GM10847 (cell line): Measurements from ENCODE around the gene MAN1A1.

Experiments used
- POLR2A ChIP-seq: IDR thresholded peaks from 2 replicates; pipeline ENCODE4 v1.6.1; 2011; ENCODE audit not compliant: insufficient read length; ENCODE audit errors: extremely low read depth

The MAN1A1 gene

GRCh38 chr6:119303164-119303887 lies 46.2 kb downstream of the MAN1A1 start:
- TF ChIP-seq POLR2A = no peak

- no peak for TF ChIP-seq POLR2A
Measured at GRCh38 chr6:119301429-119301828, 48.1 kb downstream of the MAN1A1 start.

DNA sequence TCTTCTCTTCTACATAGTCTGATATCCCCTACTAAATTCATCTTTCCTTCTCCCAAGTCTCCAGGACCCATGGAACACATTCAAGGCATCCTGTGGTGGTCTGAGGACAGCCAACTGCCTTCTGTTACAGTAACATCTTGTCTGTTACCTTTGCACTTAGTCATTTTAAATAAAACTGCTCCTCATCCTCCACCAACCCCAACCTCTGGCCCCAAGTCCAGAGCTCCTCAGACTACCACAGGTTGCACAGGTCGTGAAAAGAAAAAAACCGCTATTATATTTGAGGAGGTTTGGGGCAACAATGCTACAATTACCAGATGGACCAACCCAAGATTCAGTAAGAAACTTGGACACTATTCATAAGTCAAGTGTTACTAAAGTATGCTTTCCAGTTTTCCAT lies 49.9 kb downstream of the MAN1A1 start:
- TF ChIP-seq POLR2A = no peak

DNA sequence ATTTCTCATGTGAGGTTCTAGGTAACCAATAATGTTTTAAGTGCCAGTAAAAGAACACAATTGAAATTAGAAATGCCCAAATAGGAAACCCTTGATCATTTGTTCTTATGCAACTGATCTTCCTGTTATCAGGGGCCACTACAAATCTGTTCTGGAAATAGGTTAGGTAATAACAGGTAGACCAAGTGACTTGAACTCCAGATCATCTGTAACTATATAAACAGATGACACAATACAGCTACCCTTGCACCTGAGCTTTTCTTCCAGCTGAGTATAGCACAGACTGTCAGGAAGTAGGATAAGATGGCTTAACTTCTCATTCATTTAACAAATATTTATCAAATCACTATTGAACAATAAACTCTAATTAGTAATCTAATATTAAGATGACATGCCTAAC lies 52.5 kb downstream of the MAN1A1 start:
- no peak for TF ChIP-seq POLR2A

DNA sequence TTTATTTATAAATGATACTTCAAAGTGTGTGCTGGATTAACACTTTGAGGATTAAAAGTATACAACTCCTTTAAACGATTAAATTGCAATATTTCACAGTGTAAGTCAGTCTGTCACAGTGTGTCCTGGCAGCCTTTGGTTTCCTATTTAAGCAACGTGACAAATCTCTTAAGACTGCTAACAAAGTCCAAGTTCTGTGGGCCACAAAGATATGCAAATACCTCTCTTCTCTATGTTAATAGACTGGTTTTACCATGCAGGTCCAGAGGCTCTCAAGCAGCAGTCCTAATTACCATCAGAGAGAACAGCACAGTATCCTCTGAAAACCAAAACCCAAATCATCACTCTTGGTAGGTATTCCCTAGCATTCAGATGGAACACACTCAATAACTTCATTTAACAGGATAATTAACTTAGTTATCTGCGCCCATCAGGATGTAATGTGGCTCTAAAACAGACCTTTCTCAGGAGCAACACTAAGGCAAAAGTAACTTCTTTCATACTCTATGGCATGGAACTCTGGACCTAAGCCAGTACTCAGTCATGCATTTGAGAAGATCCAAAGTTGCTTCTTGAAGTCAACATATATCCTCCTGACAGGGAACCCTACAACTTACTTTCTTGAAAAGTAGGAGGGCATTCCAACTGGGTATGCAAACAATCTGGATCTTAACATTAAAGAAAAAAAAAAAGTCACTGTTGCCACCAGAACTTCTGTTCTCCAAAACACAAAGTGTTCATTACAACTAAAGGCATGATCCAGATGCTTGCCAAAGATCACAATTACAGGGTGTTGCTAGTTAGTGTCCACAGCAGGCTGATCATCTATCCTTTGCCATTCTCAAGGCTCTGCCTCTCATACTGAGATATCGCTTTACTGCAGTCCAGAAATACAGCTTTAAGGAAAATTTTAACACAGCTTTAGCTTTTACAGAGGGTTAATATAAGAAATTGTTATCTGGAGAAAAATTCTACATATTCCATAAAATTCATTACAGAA lies 53.2 kb downstream of the MAN1A1 start:
- TF ChIP-seq POLR2A = no peak

DNA sequence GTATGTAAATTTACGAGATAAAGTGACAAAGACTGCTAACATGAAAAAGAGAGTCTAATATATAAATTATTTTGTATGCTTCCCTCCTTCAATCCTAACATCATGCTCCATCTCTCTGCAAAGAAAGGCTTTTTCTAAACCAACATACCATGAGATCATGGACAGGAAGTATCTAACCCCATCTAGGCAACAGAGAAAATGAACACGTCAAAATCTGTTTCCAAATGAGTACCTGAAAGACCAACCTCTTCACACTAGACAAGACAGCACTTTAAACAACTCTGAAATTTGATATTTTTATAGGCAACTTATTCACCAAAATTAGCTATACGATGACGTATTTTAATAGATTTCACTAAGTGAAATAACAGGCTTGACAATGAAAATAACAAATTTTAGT lies 54.6 kb downstream of the MAN1A1 start:
- TF ChIP-seq POLR2A = no peak

DNA sequence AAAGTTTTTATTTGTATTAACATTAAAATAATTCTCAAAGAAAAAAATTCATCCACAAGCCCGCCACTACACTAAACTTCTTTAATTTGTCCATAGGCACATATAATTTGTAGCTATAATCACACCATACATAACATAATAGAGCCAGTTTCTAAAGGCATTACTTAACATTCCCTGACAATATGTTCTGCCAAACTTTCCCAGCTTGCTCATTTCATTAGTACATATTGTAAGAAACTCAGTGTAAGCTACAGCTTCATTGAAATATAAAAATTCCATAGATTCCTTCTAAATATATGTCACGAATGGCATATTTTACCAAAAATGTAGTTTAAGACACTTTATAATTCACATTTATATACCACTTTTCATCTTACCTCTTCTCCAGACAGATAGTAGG lies 59.3 kb downstream of the MAN1A1 start:
- TF ChIP-seq POLR2A = no peak

DNA sequence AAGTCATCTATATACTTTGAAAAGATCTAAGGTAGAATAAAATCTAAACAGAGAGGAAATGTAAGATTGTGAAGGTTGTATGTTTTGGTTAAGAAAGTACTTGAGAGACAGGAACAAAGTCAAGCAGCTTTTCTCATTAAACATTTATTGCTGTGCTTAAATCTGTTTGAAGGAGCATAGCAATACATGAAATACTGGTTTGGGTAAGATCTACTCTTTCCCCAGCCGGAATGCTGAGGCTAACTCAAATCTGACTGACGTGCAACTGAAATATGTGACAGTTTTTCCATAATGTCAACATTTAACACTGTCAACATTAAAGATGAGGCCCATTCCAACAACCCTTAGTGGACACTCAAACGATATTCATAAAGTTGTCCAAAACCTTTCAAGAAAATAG lies 59.9 kb downstream of the MAN1A1 start:
- TF ChIP-seq POLR2A = no peak

GRCh38 chr6:119285908-119286625 lies 63.5 kb downstream of the MAN1A1 start:
- no peak for TF ChIP-seq POLR2A

GRCh38 chr6:119284861-119285521 lies 64.6 kb downstream of the MAN1A1 start:
- no peak for TF ChIP-seq POLR2A

GRCh38 chr6:119283979-119284545 lies 65.5 kb downstream of the MAN1A1 start:
- no peak for TF ChIP-seq POLR2A

DNA sequence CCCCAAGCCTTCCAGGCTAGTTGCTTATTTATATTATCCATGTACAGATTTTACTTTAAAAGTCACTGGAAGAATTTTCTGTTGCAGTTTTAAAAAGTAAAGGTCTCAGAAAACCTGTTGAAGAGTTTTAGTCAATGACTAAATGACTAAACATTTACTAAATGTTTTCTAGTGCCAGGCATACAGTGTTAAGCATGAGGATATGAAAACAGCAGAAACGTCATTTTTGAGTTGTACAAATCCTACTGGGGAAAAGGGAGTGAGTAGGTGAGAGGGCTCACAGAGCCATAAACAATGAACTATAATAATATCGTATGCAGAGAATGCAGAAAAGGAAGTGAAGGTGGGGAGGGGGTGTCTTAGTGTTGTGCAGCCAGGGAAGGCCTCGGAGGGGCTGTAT lies 66.3 kb downstream of the MAN1A1 start:
- TF ChIP-seq POLR2A = no peak

- TF ChIP-seq POLR2A = no peak
Measured at GRCh38 chr6:119280668-119281067, 68.9 kb downstream of the MAN1A1 start.

DNA sequence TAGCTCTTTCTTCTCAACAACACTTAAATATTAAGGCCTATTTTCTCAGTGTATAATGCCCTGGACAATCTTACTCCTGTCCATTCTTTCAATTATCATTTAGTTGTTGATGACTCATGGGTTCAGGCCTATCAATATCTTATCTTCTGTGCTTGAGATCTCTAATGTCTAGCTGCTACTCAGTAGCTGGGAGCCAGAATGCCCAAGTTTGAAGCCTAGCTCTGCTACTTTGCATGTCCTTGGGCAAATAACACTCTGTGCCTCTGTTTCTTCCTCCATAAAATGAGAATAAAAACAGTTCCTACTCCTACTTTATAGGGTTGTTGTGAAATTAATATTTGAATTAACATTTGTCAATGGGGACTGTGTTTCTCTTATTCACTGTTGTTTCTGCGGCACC lies 69.5 kb downstream of the MAN1A1 start:
- TF ChIP-seq POLR2A = no peak

- no peak for TF ChIP-seq POLR2A
Measured at GRCh38 chr6:119278625-119279024, 70.9 kb downstream of the MAN1A1 start.
